ENCODE results near the gene GBE1.
A peak's percentile ranks its signal among the peaks of the same experiment; 100 is the strongest.

GBE1 gene

GRCh38 chr3:81477740-81478139, 283.7 kb downstream of the GBE1 start:
- no peak for TF ChIP-seq CTCF (IDR thresholded peaks at IDR 0.05; ENCODE audit: low read depth, low read length)
- DNase-seq (ENCODE audit: low read depth in 2 of 2) = no peak

GRCh38 chr3:81476692-81477091, 284.8 kb downstream of the GBE1 start:
- TF ChIP-seq CTCF (IDR thresholded peaks at IDR 0.05; ENCODE audit: low read depth, low read length) = no peak
- no peak overlapping the region for H3K4me3 ChIP-seq (replicated peaks in 1 of 2; ENCODE audit: low read depth in 2 of 2, low read length in 2 of 2)
- DNase-seq (ENCODE audit: low read depth in 2 of 2) = no peak

More at GRCh38 chr3:81477740-81478139, 283.7 kb downstream of the GBE1 start:
- H3K4me3 ChIP-seq (replicated peaks in 1 of 2; ENCODE audit: low read depth in 2 of 2, low read length in 2 of 2) = no peak overlapping the region

- peak in 1 of 2 donors; percentile 49 for DNase-seq (ENCODE audit: low read depth in 2 of 2)
- no peak for TF ChIP-seq CTCF (IDR thresholded peaks at IDR 0.05; ENCODE audit: low read depth, low read length)
- H3K4me3 ChIP-seq (replicated peaks in 1 of 2; ENCODE audit: low read depth in 2 of 2, low read length in 2 of 2) = no peak overlapping the region
These were observed 288.7 kb downstream of the GBE1 start for GRCh38 chr3:81472600-81473362.

- no peak for DNase-seq (ENCODE audit: low read depth in 2 of 2)
- no peak for TF ChIP-seq CTCF (IDR thresholded peaks at IDR 0.05; ENCODE audit: low read depth, low read length)
- H3K4me3 ChIP-seq (replicated peaks in 1 of 2; ENCODE audit: low read depth in 2 of 2, low read length in 2 of 2) = no peak overlapping the region
These were observed 290.7 kb downstream of the GBE1 start for GRCh38 chr3:81470524-81471278.

GRCh38 chr3:81468391-81468790, 293.1 kb downstream of the GBE1 start:
- DNase-seq (ENCODE audit: low read depth in 2 of 2) = no peak
- TF ChIP-seq CTCF (IDR thresholded peaks at IDR 0.05; ENCODE audit: low read depth, low read length) = no peak

GRCh38 chr3:81466201-81466560, 295.3 kb downstream of the GBE1 start:
- TF ChIP-seq CTCF (IDR thresholded peaks at IDR 0.05; ENCODE audit: low read depth, low read length) = no peak
- no peak for DNase-seq (ENCODE audit: low read depth in 2 of 2)
- no peak overlapping the region for H3K4me3 ChIP-seq (replicated peaks in 1 of 2; ENCODE audit: low read depth in 2 of 2, low read length in 2 of 2)

More at GRCh38 chr3:81468391-81468790, 293.1 kb downstream of the GBE1 start:
- no peak overlapping the region for H3K4me3 ChIP-seq (replicated peaks in 1 of 2; ENCODE audit: low read depth in 2 of 2, low read length in 2 of 2)
